A549 treated with CORT108297 at 1 μM for 4 hours (cell line): Measurements from ENCODE around the gene UGT2B11. TPM values are rescaled to one million over a fixed set of nuclear protein-coding genes. Genes with fewer than 3 reads are reported as not detected.

Source experiments
- total RNA-seq: library from RNA; stranded (reverse); fragments of 200-300 nt; extraction: Qiagen RNA extraction; gene quantifications from 5 replicates; pipeline ENCODE4 v1.2.3, GENCODE V29; 2022

Gene UGT2B11
- 0.05 to 0.16 TPM (median 0.07 TPM) in 5 replicates for total RNA-seq

DNA sequence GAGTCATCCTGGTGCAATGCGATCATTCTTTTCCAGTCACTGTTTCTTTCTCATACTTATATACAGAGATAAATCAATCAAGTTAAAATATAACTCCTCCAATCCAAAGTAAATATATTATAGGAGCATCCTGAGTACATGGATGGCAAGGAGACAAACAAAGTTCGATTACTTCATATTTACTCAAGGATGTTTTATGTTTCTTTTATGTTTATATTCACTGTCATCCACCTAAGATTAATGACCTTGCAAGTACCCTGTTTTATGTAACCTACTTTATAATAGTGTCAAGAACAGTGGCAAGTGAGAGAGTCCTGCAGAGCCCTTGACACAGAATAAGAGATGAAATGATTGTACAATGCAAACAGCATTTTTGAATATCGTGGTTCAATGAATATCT, at the start of gene UGT2B11:
Gene UGT2B11 (minus strand): TSS at position 33 of the 400 bp plus-strand sequence. CDS start 26 bp downstream, at position 7.

Other genes starting within 250 kb of the UGT2B11 start
- 0.12 to 0.50 TPM (median 0.18 TPM) in 5 replicates for gene UGT2B7, start 118.3 kb downstream of the UGT2B11 start, total RNA-seq
- gene UGT2B28, start 65.7 kb upstream of the UGT2B11 start, total RNA-seq: 0.07 TPM in 1 of 5 replicates, not detected in the others